Lung (tissue), 12 donors: ENCODE results near the gene NTSR2. TPM values are rescaled to one million over a fixed set of nuclear protein-coding genes. Genes with fewer than 3 reads are reported as not detected.

Experiments used
- ATAC-seq: fragments of 200-7000 bp; cut with Tn5 transposase; one replicate; pipeline ENCODE4 v1.9.1; 2020; ENCODE audit warnings: moderate number of reproducible peaks; ENCODE audit not compliant: insufficient read depth, low FRiP score
- DNase-seq, 3 donors: peaks; one replicate each; pipeline ENCODE4 v3.0.0-alpha.2; 2013 to 2017
- H3K27ac ChIP-seq, 2 donors: one replicate each; pipeline ENCODE4 v1.5.1; 2013; ENCODE audit warnings: mild to moderate bottlenecking in 2 of 2, moderate library complexity in 2 of 2, control low read depth in 1 of 2, inconsistent platforms in 1 of 2, low read depth in 1 of 2, low read length in 1 of 2
- H3K27me3 ChIP-seq, 3 donors: one replicate each; pipeline ENCODE4 v1.5.1; 2013; ENCODE audit warnings: low read length in 2 of 3; ENCODE audit not compliant: control insufficient read depth in 3 of 3, insufficient read depth in 3 of 3
- H3K36me3 ChIP-seq, 4 donors: one replicate each; pipeline ENCODE4 v1.5.1; 2013; ENCODE audit warnings: low read length in 4 of 4, mild to moderate bottlenecking in 1 of 4, moderate library complexity in 1 of 4; ENCODE audit not compliant: control insufficient read depth in 4 of 4, insufficient read depth in 4 of 4
- H3K4me1 ChIP-seq, 5 donors: one replicate each; pipeline ENCODE4 v1.5.1; 2013; ENCODE audit warnings: low read length in 5 of 5, mild to moderate bottlenecking in 2 of 5, moderate library complexity in 1 of 5; ENCODE audit not compliant: control insufficient read depth in 5 of 5, insufficient read depth in 5 of 5
- H3K4me3 ChIP-seq: one replicate; pipeline ENCODE4 v1.5.1; 2013; ENCODE audit warnings: mild to moderate bottlenecking, control low read depth, moderate library complexity
- H3K9ac ChIP-seq, 2 donors: one replicate each; pipeline ENCODE4 v1.5.1; 2013; ENCODE audit warnings: low read length in 2 of 2, control low read depth in 1 of 2; ENCODE audit not compliant: insufficient read depth in 1 of 2
- H3K9me3 ChIP-seq, 4 donors: one replicate each; pipeline ENCODE4 v1.5.1; 2013; ENCODE audit warnings: low read length in 3 of 4, mild to moderate bottlenecking in 1 of 4, moderate library complexity in 1 of 4; ENCODE audit not compliant: control insufficient read depth in 4 of 4, insufficient read depth in 3 of 4
- WGBS, 2 donors: extraction: QIAGEN DNeasy Blood & Tissue Kit; methylation state at CpG; one replicate each; pipeline ENCODE4 v1.1.7; 2013; 5-methylcytosine and 5-hydroxymethylcytosine counted together
- polyA plus RNA-seq, 2 donors: library from polyadenylated mRNA; stranded (reverse); fragments of 200-250 nt; gene quantifications; one replicate each; pipeline ENCODE4 v1.2.1, GENCODE V29; 2013
- total RNA-seq, 2 donors: library from RNA; depleted of rRNA in 1 of 2; stranded (reverse); fragments of >200 nt in 1 of 2; gene quantifications; one replicate each; pipeline ENCODE4 v1.2.1, GENCODE V29; 2014 to 2021
- TF ChIP-seq, protein P1 (sequence below): IDR thresholded peaks from 2 replicates; pipeline ENCODE4 v1.5.1; 2012; ENCODE audit warnings: mild to moderate bottlenecking; ENCODE audit errors: control extremely low read depth, extremely low read depth
- donor health status: control.
- donor health status: control.
- donor health status: Bipolar disorder and iron deficiency.
- donor health status: healthy.
- donor health status: DM: yes; HTN: yes; CAD: no.

NTSR2 gene
- total and polyA plus RNA-seq, 4 donors, result not detected

DNA sequence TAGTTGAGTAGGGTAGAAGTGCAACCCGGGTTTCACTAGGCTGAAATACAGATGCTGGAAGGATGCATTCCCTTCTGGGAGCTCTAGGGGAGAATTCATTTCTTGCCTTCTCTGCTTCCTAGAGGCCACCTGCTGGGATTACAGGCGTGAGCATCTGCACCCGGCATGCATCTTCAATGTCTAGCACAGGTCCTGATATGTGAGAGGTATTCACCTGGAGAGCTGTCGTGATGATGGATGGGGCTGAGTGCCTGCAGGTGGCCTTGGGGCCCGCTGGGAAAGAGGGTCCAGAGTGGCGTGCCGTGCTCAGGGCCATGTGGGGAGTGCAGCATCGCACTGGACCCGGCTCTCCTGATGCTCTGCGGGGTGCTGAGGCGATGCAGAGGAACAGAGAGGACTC, 6.6 kb upstream of the NTSR2 start:
- 40 to 56% methylated on average over 11 of the region's 11 CpGs for WGBS, 2 donors
- Histone ChIP-seq H3K27me3 (peaks cover 11 to 30% (median 20%) of the 10 kb centered on the region in 3 donors), H3K9ac (no peak overlapping the region), H3K9me3 (peaks cover 0 to 11% (median 0%) of the 10 kb centered on the region in 4 donors), H3K36me3 (no peaks in the 10 kb centered on the region), H3K4me3 (no peak overlapping the region), H3K27ac (no peak overlapping the region), H3K4me1 (peaks cover 0 to 5% (median 0%) of the 10 kb centered on the region in 5 donors)
- DNase-seq, result no peak
- no peak for ATAC-seq
- TF ChIP-seq, protein P1, sequence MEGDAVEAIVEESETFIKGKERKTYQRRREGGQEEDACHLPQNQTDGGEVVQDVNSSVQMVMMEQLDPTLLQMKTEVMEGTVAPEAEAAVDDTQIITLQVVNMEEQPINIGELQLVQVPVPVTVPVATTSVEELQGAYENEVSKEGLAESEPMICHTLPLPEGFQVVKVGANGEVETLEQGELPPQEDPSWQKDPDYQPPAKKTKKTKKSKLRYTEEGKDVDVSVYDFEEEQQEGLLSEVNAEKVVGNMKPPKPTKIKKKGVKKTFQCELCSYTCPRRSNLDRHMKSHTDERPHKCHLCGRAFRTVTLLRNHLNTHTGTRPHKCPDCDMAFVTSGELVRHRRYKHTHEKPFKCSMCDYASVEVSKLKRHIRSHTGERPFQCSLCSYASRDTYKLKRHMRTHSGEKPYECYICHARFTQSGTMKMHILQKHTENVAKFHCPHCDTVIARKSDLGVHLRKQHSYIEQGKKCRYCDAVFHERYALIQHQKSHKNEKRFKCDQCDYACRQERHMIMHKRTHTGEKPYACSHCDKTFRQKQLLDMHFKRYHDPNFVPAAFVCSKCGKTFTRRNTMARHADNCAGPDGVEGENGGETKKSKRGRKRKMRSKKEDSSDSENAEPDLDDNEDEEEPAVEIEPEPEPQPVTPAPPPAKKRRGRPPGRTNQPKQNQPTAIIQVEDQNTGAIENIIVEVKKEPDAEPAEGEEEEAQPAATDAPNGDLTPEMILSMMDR, result no peak

DNA sequence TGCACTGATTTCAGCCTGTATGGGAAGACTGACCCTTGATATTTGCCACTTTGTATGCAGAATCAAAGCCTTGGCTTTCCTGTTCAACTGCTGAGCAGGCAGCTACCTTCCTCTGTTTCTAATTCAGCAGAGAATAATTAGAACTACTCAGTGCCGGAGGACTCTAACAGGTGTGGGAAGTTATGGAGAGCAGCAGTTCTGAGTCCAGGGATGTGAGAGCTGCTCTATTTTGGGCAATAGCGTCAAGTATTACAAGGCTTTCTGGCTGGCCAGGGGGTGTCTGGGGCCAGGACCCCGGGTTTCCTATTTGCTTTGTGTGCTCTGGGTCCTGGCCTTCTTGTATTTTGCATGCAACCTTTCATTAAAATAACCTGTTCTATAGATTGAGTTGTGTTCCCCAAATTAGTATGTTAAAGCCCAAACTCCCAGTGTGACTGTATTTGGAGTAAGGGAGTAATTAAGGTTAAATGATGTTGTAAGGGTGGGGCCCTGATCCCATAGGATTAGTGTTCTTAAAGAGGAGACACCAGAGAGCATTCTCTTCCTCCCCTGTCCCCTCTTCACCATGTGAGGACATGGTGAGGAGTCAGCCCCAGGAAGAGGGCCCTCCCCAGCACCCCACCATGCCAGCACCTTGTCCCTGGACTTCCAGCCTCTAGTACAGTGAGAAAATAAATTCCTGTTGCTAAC, 5.6 kb upstream of the NTSR2 start:
- no peak overlapping the region for H3K4me3 ChIP-seq
- H3K4me1 ChIP-seq, result peaks cover 0 to 5% (median 0%) of the 10 kb centered on the region in 5 donors
- 85 to 91% methylated on average over 3 of the region's 3 CpGs for WGBS, 2 donors
- H3K9ac ChIP-seq, result no peak overlapping the region
- no peak overlapping the region for H3K27ac ChIP-seq
- no peaks in the 10 kb centered on the region for H3K36me3 ChIP-seq
- peaks cover 0 to 11% (median 0%) of the 10 kb centered on the region in 4 donors for H3K9me3 ChIP-seq
- TF ChIP-seq, protein P1, result no peak
- ATAC-seq, result no peak
- DNase-seq, result no peak
- H3K27me3 ChIP-seq, result peaks cover 11 to 30% (median 27%) of the 10 kb centered on the region in 3 donors

DNA sequence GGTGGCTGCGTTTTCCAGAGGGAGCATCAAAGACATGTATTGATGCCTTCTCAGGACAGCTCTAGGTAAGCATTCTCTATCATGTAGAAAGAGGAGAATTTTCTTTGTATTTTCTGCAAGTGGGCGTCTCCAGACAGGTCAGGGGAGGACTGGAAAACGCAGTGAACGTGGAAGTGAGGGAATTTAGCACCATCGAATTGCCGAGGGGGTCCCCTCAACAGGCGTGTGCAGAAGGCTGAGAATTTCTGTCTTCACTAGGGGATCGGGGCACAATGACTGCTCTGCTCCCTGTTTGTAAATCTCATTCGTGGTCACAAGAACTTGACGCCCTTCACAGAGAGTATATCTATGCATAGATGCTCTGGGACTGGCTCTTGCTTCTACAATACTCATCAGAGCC, 5.0 kb upstream of the NTSR2 start:
- peaks cover 0 to 11% (median 0%) of the 10 kb centered on the region in 4 donors for H3K9me3 ChIP-seq
- 78 to 81% methylated on average over 10 of the region's 10 CpGs for WGBS, 2 donors
- H3K36me3 ChIP-seq, result no peaks in the 10 kb centered on the region
- ATAC-seq (no peak), DNase-seq (no peak)
- peaks cover 11 to 30% (median 27%) of the 10 kb centered on the region in 3 donors for H3K27me3 ChIP-seq
- no peak overlapping the region for H3K9ac ChIP-seq
- peaks cover 0 to 4% (median 0%) of the 10 kb centered on the region in 5 donors for H3K4me1 ChIP-seq
- H3K4me3 ChIP-seq, result no peak overlapping the region
- no peak overlapping the region for H3K27ac ChIP-seq
- TF ChIP-seq, protein P1, result no peak
